Measurements from ENCODE around the gene ITPR2.

The ITPR2 gene

DNA sequence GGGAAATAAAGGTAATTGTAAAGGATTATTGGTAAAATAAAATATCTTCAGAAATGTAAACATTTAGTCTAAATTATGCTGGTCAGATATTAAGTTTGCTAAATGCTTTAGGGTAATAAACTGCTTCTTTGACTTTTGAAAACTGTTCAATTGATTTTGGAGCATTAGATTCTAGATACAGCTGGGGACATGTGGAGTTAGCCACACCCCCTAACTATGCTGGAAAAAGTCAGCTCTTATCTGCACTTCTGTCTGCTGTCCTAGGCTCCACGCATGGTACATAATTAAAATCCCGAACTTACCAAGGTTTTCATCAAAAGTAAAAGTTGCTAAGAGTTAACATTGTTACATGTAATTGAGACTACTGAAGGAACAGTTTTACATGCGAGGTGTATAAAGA is 78.8 kb downstream of the ITPR2 start:
- DNase-seq = no peak

GRCh38 chr12:26751179-26751578 is 81.8 kb downstream of the ITPR2 start:
- DNase-seq = no peak

DNA sequence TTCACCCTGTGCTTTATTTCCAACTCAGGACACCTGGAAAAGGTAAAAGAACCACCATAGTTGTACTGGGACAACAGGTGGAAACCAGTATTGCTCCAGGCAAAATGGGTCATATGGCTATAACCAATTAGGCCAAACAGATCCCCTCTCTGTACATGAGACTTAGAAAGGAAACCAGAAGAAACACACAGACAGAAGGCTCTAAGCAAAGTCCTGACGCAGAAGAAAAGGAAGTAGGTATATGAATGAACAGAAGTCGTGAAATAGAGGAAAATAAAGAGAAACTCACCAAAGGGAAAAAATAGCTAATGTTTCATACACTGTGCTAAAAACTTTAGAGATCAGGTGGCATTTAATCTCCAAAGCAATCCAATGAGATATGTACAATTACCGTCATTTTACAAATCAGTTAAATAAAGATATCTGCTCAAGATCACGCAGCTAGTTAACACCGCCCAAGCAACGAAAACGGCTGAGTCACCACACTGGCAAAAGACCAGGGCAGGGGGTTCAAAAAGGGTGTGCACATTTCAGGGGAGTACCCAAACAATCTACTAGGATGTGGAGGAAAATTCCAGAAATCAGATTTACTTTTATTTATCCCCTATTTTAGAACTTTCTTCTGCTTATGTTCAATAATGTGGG is 82.3 kb downstream of the ITPR2 start:
- DNase-seq = no peak

GRCh38 chr12:26749781-26750180 is 83.2 kb downstream of the ITPR2 start:
- no peak for DNase-seq

DNA sequence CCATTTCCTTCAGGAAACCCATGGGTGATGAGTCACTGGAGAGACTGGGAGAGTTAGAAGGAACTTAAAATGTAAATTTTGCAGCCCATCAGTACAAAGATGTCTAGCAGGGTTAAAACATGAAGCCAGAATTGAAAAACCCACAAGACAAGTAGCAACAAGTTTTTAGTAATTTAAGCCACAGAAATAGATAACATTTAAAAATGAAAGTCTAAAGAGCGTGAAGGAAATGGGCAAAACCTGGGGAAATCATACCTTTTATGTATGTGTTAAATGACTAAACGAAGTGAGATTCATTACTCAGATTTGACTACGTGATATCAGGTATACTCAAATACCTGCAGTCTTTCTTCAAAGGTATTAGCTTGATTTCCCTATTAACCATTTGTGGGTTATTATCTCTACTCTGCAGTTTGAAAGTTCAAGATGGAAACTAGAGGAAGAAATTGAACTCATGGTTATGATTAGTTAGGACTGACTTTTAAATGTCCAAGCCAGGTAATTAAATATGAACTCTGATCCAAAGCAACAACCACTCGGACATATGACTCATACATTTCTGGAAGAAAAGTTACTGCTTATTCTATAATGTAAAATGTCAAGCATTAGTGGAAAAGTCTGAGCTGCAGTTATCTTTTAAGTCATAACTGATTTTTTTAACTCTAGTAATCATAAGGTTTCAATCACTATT is 84.1 kb downstream of the ITPR2 start:
- peak; percentile 40 for DNase-seq

GRCh38 chr12:26748412-26748740 is 84.6 kb downstream of the ITPR2 start:
- no peak for DNase-seq

- peak; percentile 94 for DNase-seq
Observed at GRCh38 chr12:26746121-26746714, 86.8 kb downstream of the ITPR2 start.

DNA sequence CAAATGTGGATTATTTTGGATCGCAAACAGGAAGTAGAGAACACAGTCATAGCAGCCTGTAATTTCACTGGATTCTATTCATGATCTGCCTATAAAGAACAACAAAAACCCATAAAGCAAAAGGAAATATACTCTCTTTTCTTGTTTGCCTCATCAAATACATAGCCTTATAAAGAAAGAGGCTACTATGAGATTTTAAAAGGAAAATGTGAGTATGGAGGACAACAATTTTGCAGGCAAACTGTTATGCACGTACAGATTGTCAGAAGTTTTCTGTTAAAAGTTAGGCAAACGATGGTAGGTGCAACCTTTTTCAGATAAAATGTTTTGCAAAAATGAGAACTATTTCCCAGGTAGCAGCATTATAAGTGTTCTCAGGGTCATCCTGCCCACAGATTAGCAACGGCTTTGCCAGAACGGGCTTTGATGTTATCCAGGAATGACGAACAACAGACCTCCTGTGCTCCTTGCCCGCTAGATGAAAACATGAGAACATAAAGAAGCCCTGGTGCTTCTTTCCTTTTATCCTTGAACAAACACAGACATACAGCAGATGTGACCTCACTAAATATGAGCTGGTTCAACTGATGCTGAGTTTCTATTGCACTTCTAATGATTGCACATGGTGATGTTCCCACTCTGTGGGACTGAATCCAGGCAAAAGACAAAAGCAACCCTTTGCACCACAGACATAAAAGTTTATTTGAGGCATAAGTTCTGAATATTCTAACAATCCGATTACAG is 88.1 kb downstream of the ITPR2 start:
- peak; percentile 63 for DNase-seq

DNA sequence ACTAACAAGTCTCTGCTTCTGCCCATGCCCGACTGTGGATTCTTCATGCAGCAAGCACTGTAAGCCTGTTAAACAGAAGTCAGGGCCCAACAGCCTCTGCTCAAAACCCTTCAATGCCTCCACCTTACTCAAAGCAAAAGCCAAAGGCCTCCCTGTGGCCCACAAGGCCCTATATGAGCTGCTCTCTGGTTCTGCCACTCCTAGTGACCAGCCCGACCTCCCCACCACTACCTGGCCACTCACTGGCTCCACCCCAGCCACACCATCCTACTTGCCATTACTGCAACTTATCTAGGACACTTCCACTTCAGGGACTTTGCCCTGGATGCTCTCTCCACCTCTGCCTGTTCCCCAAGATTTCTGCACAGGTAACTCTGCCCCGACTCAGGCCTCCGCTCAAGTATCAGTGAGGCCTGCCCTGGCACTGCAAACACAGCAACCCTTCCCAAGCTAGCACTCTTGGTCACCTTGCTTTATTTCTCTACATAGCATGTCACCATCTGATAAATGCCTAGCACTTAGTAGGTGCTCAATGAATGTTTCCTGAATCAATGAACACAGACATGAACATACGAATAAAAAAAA is 88.9 kb downstream of the ITPR2 start:
- no peak for DNase-seq

- DNase-seq = no peak
Observed at GRCh38 chr12:26741584-26742227, 91.3 kb downstream of the ITPR2 start.

DNA sequence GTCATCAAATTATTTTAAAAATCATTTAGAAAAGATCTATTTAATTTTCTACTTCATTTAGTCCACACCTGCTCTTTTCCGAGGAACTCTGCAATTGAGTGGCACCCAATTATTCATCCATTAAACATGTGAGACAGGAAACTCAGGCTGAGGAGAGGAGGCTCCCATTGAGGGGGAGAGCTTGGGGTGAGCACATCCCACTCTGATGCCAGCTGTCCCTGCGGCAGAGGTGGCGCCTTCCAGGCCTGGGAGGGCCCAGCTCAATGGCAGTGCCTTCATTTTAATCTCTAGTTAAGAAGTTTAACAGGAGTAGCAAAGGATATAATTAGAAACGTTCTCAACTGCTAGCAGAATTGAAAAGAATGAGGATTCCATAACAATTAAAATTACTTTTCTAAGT is 92.0 kb downstream of the ITPR2 start:
- DNase-seq = no peak

GRCh38 chr12:26740348-26740747 is 92.6 kb downstream of the ITPR2 start:
- DNase-seq = no peak

DNA sequence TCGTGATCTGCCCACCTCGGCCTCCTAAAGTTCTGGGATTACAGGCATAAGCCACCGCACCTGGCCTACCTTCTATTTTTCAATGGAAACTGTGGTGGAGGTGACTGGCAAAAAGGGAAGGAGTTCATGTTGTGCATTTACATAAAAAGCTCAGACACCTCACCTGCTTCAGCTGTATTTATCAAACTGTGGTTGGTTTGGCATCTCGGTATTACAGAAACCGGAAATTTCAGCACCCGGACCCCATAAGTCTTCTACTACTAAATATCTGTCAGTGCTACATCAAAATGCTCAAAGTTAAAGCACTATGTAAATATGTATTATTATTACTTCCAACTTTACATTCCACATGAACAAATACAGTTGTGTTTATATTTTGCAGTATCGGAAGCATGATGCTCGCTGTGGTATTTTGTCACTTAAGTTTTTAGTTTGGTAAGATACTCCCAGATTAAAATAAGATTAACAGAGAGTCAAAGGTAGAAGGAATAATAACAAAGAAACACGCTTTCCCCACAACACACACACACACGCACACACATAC is 95.4 kb downstream of the ITPR2 start:
- no peak for DNase-seq

GRCh38 chr12:26736563-26737486 is 96.2 kb downstream of the ITPR2 start:
- DNase-seq = no peak

DNA sequence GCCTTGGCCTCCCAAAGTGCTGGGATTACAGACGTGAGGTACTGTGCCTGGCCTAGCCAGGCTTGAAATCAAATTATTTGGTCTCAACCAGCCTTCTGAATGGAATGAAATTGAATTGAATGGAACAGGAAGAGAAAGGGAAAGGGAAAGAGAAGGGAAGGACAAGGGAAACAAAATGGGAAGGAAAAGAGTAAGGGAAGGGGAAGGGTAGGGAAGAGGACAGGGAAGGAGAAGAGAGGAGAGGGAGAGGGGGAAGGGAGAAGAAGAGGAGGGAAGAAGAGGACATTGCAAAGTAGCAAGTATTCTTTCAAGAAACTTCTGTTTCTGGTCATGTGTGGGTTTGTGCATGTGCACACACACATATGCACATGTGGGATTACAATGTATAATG is 97.8 kb downstream of the ITPR2 start:
- no peak for DNase-seq

- DNase-seq = no peak
Observed at GRCh38 chr12:26734510-26735248, 98.3 kb downstream of the ITPR2 start.

DNA sequence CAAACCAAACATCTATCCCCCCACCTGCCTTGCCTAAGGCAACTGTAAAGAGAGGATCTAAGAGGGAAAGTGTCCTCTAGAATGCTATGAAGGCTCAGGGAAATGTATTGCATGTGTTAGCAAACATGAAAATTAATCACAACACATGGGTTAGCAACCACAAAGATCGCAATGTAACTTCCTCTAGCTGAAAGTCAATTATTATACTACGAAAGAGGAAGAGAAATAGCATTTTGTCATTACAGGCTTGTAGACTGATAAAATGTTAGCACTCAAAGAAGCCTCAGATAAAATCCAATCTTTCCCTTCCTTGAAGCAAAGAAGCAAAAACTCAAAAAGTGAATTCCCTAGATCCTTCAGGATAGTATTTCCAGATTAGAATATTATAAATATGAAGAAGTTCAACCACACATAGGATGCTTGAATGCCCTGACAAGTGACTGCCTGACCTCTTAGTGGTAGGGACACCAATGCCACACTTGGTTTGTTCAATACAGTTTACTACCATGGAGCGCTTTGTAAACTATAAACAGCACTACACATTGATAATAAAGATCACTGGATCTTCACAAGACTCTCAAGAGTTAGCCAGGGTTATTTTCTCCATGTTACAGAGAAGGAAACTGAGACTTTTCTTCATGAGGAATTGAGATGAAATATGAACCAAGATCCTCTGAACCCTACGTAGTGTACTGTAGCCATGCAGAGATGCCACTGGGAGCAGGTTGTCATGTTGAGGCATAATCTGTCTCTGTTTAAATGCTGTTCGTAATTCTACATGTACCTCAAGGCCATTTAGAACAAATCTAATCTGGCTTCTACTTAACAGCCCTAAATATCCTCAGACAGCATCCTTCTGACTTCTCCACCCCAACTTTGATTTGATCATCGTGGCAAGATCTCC is 100.7 kb downstream of the ITPR2 start:
- DNase-seq = no peak

DNA sequence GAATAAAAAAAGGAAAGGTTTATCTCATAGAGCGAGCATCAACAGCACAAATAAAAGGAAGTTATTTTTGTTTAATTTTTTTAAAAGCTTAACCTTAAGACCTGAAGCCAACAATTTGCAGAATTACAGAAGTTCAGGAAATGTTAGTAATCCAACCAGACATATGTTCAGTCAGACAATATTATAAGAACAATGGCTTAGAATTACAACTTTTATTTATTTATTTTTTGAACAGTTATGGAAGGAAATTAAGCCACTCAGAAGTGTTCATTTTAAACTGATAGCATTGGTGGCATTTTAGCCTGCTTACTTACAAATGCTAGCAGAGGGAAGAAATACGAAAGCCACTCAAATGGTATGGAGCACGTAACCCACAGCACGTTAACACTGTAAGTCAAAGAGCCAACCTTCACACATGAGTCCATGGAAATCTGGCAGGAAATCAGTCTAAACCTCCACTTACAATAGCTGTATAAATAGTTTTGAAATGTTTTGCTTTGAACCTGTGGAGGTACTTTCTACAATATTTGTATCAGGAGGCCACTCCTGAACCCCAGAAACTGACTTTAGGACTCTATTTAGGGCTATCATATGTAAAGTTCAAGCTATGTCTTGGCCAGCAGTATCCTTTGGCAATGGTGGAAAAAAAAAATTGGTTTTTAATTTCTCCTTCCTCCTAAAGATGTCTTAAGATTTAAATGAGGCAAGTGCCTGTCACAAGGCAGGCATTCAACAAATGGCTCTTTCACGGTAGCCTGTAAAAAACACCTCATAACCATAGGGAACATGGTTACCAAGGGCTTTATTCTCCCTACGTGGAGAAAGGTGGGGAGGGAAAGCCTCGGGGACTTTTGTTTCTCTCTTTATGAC is 102.3 kb downstream of the ITPR2 start:
- no peak for DNase-seq

Data from NCI-H526 treated with DMSO at 0.1 percent for 48 hours (cell line).